Measurements from ENCODE around the gene BOLA3.
"Not testable (repeated sequence)": the region's sequence is repeated elsewhere in the genome, so short reads cannot be mapped to it uniquely, and the experiment has no call there.

BOLA3 gene

GRCh38 chr2:74093426-74093825 lies 54.3 kb downstream of the BOLA3 start:
- in situ Hi-C loops (cut with MboI; ENCODE audit: low pct_unique_long_range_greater_than_20kb, low sequenced_read_pairs, unreplicated experiment), result no loop called here
- TF ChIP-seq CTCF (IDR thresholded peaks at IDR 0.05; ENCODE audit: extremely low read depth, insufficient read depth, missing control alignments), result no peak
- no peak for DNase-seq (ENCODE audit: low spot score)

- DNase-seq (ENCODE audit: low spot score), result no peak
- no peak for TF ChIP-seq CTCF (IDR thresholded peaks at IDR 0.05; ENCODE audit: extremely low read depth, insufficient read depth, missing control alignments)
- in situ Hi-C loops (cut with MboI; ENCODE audit: low pct_unique_long_range_greater_than_20kb, low sequenced_read_pairs, unreplicated experiment), result no loop called here
These were observed 55.4 kb downstream of the BOLA3 start for GRCh38 chr2:74092275-74092674.

GRCh38 chr2:74091391-74091790 lies 56.3 kb downstream of the BOLA3 start:
- TF ChIP-seq CTCF (IDR thresholded peaks at IDR 0.05; ENCODE audit: extremely low read depth, insufficient read depth, missing control alignments), result no peak
- in situ Hi-C loops (cut with MboI; ENCODE audit: low pct_unique_long_range_greater_than_20kb, low sequenced_read_pairs, unreplicated experiment), result no loop called here
- no peak for DNase-seq (ENCODE audit: low spot score)

GRCh38 chr2:74089816-74090745 lies 57.6 kb downstream of the BOLA3 start:
- DNase-seq (ENCODE audit: low spot score), result no peak
- in situ Hi-C loops (cut with MboI; ENCODE audit: low pct_unique_long_range_greater_than_20kb, low sequenced_read_pairs, unreplicated experiment), result no loop called here
- no peak for TF ChIP-seq CTCF (IDR thresholded peaks at IDR 0.05; ENCODE audit: extremely low read depth, insufficient read depth, missing control alignments)

GRCh38 chr2:74088676-74089075 lies 59.0 kb downstream of the BOLA3 start:
- in situ Hi-C loops (cut with MboI; ENCODE audit: low pct_unique_long_range_greater_than_20kb, low sequenced_read_pairs, unreplicated experiment); DNase-seq (ENCODE audit: low spot score): not testable (repeated sequence)

- no peak for DNase-seq (ENCODE audit: low spot score)
- no peak for TF ChIP-seq CTCF (IDR thresholded peaks at IDR 0.05; ENCODE audit: extremely low read depth, insufficient read depth, missing control alignments)
- in situ Hi-C loops (cut with MboI; ENCODE audit: low pct_unique_long_range_greater_than_20kb, low sequenced_read_pairs, unreplicated experiment), result no loop called here
These were observed 60.0 kb downstream of the BOLA3 start for GRCh38 chr2:74087696-74088095.

- DNase-seq (ENCODE audit: low spot score), result no peak
- in situ Hi-C loops (cut with MboI; ENCODE audit: low pct_unique_long_range_greater_than_20kb, low sequenced_read_pairs, unreplicated experiment), result no loop called here
- no peak for TF ChIP-seq CTCF (IDR thresholded peaks at IDR 0.05; ENCODE audit: extremely low read depth, insufficient read depth, missing control alignments)
These were observed 61.7 kb downstream of the BOLA3 start for GRCh38 chr2:74086021-74086420.

Data from GM13977 (cell line).